ENCODE data around the gene GALNT10.

Gene GALNT10

DNA sequence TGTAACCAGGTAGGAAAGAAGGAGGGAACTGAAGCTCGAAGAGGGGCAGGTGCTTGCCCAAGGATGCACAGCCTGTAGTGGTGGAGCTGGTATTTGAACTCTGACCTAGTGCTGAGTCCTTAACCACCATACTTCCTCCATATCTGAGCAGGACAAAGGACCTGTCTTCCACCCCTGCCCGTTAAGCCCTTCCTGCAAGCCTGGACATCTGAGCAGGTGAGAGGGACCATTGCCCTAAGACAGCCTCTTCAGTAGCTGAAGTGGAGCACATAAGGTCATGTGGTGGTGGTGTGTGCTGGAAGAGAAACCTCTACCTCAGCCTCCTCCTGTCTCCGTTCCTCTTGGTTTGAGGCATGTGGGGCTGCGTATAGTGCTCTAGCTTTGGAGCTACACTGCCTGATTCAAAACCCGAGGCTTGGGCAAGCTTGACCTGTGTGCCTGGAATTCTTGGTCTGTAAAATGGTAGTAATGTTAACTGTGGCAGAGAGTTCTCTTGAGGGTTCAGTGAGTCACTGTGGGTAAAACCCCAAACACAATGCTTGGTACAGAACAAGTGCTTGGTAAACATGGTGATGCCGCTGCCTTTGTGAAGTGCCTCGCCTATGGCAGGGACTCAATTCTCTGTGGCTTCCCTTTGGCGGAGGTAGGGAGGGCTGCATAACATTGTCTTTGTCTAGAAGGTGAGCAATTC lies 7.4 kb downstream of the GALNT10 start:
- no peak for ATAC-seq
- TF ChIP-seq ESRRG (CRISPR knock-in tag; IDR thresholded peaks at IDR 0.05): no peak
- TF ChIP-seq ARNTL (CRISPR knock-in tag; IDR thresholded peaks at IDR 0.05; ENCODE audit: borderline replicate concordance, low read depth): no peak
- TF ChIP-seq CSDC2 (CRISPR knock-in tag; IDR thresholded peaks at IDR 0.05): no peak
- no peak for TF ChIP-seq GLIS3 (CRISPR knock-in tag; IDR thresholded peaks at IDR 0.05)
- no peak for TF ChIP-seq RARB (CRISPR knock-in tag; IDR thresholded peaks at IDR 0.05)
- no peak for TF ChIP-seq SNAI2 (CRISPR knock-in tag; IDR thresholded peaks at IDR 0.05)

DNA sequence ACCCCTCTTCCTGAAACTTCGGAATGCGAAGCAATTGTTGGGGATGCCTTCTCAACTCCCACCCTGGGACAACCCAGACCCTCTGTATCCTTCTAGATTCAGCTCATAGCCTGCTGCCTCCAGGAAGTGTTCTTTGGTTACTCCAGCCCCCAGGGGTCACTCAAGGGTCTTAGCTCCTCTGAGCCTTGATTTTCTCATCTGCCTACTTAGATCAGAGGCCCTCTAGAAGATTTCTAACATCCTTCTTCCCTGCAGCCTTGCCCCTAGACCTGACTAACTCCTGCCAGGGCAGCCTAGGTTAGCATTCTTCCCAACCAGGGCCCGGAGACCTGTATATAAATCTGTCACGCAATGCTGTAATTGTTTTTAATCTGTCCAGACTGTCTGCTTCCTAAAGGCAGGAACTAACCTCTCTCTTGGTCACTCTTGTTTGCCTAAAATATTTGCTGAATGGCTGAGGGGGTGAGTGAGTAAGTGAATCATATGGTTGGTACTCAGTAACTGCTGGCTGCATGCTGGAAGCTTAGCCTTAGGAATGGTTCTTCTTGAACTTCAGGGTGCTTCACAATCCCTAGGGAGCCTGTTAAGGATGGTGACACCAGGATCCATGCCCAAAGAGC lies 8.2 kb downstream of the GALNT10 start:
- no peak for TF ChIP-seq ESRRG (CRISPR knock-in tag; IDR thresholded peaks at IDR 0.05)
- no peak for TF ChIP-seq ZFP3 (CRISPR knock-in tag; IDR thresholded peaks at IDR 0.05)
- TF ChIP-seq ISL1 (CRISPR knock-in tag; IDR thresholded peaks at IDR 0.05): 0 out of 2 replicates have a peak, but pooled peaks have one; percentile 13
- TF ChIP-seq, protein P1, sequence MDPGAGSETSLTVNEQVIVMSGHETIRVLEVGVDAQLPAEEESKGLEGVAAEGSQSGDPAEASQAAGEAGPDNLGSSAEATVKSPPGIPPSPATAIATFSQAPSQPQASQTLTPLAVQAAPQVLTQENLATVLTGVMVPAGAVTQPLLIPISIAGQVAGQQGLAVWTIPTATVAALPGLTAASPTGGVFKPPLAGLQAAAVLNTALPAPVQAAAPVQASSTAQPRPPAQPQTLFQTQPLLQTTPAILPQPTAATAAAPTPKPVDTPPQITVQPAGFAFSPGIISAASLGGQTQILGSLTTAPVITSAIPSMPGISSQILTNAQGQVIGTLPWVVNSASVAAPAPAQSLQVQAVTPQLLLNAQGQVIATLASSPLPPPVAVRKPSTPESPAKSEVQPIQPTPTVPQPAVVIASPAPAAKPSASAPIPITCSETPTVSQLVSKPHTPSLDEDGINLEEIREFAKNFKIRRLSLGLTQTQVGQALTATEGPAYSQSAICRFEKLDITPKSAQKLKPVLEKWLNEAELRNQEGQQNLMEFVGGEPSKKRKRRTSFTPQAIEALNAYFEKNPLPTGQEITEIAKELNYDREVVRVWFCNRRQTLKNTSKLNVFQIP (CRISPR knock-in tag; IDR thresholded peaks at IDR 0.05; ENCODE audit: borderline replicate concordance, low read depth): no peak
- peak; percentile 45 for ATAC-seq

DNA sequence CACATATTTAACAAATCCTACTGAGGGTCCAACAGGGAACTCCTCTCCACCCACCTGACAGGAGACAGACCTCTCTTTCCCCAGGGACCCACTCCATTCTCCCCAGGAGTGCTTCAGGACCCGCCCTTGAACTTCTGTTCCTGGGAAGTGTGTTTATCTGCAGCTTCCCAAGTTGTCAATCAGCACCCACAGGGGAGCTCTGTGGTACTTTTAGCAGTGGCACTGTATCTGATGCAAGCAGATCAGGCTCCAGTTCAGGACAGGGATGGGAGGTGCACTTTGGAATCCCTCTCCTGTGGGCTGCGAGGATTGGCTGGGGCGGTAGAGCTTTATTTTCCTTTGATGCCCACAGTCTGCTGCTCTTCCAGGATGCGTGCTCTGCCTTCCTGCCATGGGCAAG lies 8.7 kb downstream of the GALNT10 start:
- ATAC-seq: no peak
- TF ChIP-seq, protein P2, sequence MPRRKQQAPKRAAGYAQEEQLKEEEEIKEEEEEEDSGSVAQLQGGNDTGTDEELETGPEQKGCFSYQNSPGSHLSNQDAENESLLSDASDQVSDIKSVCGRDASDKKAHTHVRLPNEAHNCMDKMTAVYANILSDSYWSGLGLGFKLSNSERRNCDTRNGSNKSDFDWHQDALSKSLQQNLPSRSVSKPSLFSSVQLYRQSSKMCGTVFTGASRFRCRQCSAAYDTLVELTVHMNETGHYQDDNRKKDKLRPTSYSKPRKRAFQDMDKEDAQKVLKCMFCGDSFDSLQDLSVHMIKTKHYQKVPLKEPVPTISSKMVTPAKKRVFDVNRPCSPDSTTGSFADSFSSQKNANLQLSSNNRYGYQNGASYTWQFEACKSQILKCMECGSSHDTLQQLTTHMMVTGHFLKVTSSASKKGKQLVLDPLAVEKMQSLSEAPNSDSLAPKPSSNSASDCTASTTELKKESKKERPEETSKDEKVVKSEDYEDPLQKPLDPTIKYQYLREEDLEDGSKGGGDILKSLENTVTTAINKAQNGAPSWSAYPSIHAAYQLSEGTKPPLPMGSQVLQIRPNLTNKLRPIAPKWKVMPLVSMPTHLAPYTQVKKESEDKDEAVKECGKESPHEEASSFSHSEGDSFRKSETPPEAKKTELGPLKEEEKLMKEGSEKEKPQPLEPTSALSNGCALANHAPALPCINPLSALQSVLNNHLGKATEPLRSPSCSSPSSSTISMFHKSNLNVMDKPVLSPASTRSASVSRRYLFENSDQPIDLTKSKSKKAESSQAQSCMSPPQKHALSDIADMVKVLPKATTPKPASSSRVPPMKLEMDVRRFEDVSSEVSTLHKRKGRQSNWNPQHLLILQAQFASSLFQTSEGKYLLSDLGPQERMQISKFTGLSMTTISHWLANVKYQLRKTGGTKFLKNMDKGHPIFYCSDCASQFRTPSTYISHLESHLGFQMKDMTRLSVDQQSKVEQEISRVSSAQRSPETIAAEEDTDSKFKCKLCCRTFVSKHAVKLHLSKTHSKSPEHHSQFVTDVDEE (CRISPR knock-in tag; IDR thresholded peaks at IDR 0.05): no peak
- TF ChIP-seq BACH2 (CRISPR knock-in tag; IDR thresholded peaks at IDR 0.05; ENCODE audit: borderline replicate concordance): no peak
- no peak for TF ChIP-seq ZC3H10 (CRISPR knock-in tag; IDR thresholded peaks at IDR 0.05)
- TF ChIP-seq ZNF70 (CRISPR knock-in tag; IDR thresholded peaks at IDR 0.05): no peak
- TF ChIP-seq ZFP30 (CRISPR knock-in tag; IDR thresholded peaks at IDR 0.05): no peak
- no peak for TF ChIP-seq ZNF565 (CRISPR knock-in tag; conservative IDR thresholded peaks at IDR 0.05; ENCODE audit: low read depth)
- TF ChIP-seq, protein P3, sequence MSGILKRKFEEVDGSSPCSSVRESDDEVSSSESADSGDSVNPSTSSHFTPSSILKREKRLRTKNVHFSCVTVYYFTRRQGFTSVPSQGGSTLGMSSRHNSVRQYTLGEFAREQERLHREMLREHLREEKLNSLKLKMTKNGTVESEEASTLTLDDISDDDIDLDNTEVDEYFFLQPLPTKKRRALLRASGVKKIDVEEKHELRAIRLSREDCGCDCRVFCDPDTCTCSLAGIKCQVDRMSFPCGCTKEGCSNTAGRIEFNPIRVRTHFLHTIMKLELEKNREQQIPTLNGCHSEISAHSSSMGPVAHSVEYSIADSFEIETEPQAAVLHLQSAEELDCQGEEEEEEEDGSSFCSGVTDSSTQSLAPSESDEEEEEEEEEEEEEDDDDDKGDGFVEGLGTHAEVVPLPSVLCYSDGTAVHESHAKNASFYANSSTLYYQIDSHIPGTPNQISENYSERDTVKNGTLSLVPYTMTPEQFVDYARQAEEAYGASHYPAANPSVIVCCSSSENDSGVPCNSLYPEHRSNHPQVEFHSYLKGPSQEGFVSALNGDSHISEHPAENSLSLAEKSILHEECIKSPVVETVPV (CRISPR knock-in tag; IDR thresholded peaks at IDR 0.05): no peak
- TF ChIP-seq ZFP3 (CRISPR knock-in tag; IDR thresholded peaks at IDR 0.05): no peak
- no peak for TF ChIP-seq ESRRG (CRISPR knock-in tag; IDR thresholded peaks at IDR 0.05)
- TF ChIP-seq, protein P4, sequence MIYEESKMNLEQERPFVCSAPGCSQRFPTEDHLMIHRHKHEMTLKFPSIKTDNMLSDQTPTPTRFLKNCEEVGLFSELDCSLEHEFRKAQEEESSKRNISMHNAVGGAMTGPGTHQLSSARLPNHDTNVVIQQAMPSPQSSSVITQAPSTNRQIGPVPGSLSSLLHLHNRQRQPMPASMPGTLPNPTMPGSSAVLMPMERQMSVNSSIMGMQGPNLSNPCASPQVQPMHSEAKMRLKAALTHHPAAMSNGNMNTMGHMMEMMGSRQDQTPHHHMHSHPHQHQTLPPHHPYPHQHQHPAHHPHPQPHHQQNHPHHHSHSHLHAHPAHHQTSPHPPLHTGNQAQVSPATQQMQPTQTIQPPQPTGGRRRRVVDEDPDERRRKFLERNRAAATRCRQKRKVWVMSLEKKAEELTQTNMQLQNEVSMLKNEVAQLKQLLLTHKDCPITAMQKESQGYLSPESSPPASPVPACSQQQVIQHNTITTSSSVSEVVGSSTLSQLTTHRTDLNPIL (CRISPR knock-in tag; IDR thresholded peaks at IDR 0.05; ENCODE audit: low read depth): no peak
- TF ChIP-seq TCF4 (CRISPR knock-in tag; IDR thresholded peaks at IDR 0.05; ENCODE audit: borderline replicate concordance): no peak
- no peak for TF ChIP-seq RARB (CRISPR knock-in tag; IDR thresholded peaks at IDR 0.05)
- TF ChIP-seq PPARA (CRISPR knock-in tag; IDR thresholded peaks at IDR 0.05; ENCODE audit: borderline replicate concordance): no peak
- no peak for TF ChIP-seq SNAI2 (CRISPR knock-in tag; IDR thresholded peaks at IDR 0.05)
- TF ChIP-seq ZNF8 (CRISPR knock-in tag; IDR thresholded peaks at IDR 0.05): no peak
- no peak for TF ChIP-seq GLIS3 (CRISPR knock-in tag; IDR thresholded peaks at IDR 0.05)
- no peak for TF ChIP-seq ARNTL (CRISPR knock-in tag; IDR thresholded peaks at IDR 0.05; ENCODE audit: borderline replicate concordance, low read depth)
- TF ChIP-seq, protein P5, sequence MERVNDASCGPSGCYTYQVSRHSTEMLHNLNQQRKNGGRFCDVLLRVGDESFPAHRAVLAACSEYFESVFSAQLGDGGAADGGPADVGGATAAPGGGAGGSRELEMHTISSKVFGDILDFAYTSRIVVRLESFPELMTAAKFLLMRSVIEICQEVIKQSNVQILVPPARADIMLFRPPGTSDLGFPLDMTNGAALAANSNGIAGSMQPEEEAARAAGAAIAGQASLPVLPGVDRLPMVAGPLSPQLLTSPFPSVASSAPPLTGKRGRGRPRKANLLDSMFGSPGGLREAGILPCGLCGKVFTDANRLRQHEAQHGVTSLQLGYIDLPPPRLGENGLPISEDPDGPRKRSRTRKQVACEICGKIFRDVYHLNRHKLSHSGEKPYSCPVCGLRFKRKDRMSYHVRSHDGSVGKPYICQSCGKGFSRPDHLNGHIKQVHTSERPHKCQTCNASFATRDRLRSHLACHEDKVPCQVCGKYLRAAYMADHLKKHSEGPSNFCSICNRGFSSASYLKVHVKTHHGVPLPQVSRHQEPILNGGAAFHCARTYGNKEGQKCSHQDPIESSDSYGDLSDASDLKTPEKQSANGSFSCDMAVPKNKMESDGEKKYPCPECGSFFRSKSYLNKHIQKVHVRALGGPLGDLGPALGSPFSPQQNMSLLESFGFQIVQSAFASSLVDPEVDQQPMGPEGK (CRISPR knock-in tag; IDR thresholded peaks at IDR 0.05; ENCODE audit: borderline replicate concordance): no peak
